Activated CD4-positive, alpha-beta memory T cell treated with anti-CD3 and anti-CD28 coated beads for 36 hours (primary cell): ENCODE results near the gene BTG1. TPM values are rescaled to one million over a fixed set of nuclear protein-coding genes. Genes with fewer than 3 reads are reported as not detected.

ENCODE experiments used
- CTCF ChIA-PET: fragments of 350-600 bp; sonication (Branson Sonifier 250); formaldehyde crosslinking; loops from one replicate; lab custom pipeline; 2021; ENCODE audit warnings: antibody characterized with exemption, inconsistent platforms; lab: Charles Lee
- POLR2A ChIA-PET: fragments of 350-600 bp; sonication (Branson Sonifier 250); formaldehyde crosslinking; loops from one replicate; lab custom pipeline; 2021; ENCODE audit warnings: antibody characterized with exemption; lab: Charles Lee
- DNase-seq: peaks from one replicate; pipeline ENCODE4 v3.0.0-alpha.2; 2020
- H3K27ac Mint-ChIP-seq: one replicate; pipeline ENCODE4 v1.8.0; 2021; ENCODE audit warnings: mixed read lengths
- H3K27me3 Mint-ChIP-seq: one replicate; pipeline ENCODE4 v1.8.0; 2021; ENCODE audit warnings: mixed read lengths
- H3K36me3 Mint-ChIP-seq: one replicate; pipeline ENCODE4 v1.8.0; 2021; ENCODE audit warnings: mixed read lengths
- H3K4me1 Mint-ChIP-seq: one replicate; pipeline ENCODE4 v1.8.0; 2021; ENCODE audit warnings: low read depth, mixed read lengths
- H3K4me3 Mint-ChIP-seq: one replicate; pipeline ENCODE4 v1.8.0; 2021; ENCODE audit warnings: mild to moderate bottlenecking, mixed read lengths
- H3K9me3 Mint-ChIP-seq: one replicate; pipeline ENCODE4 v1.8.0; 2021; ENCODE audit warnings: mixed read lengths
- intact Hi-C: fragments of 100-400 bp; cut with micrococcal nuclease; formaldehyde crosslinking; loops from one replicate; pipeline ENCODE4 v1.15.1; 2023
- total RNA-seq, 2 experiments: library from RNA; stranded (reverse); gene quantifications; one replicate each; pipeline ENCODE4 v1.2.3, GENCODE V29; 2021

BTG1 gene
- total RNA-seq, 2 experiments from 2014 or later = 137 to 144 TPM

DNA sequence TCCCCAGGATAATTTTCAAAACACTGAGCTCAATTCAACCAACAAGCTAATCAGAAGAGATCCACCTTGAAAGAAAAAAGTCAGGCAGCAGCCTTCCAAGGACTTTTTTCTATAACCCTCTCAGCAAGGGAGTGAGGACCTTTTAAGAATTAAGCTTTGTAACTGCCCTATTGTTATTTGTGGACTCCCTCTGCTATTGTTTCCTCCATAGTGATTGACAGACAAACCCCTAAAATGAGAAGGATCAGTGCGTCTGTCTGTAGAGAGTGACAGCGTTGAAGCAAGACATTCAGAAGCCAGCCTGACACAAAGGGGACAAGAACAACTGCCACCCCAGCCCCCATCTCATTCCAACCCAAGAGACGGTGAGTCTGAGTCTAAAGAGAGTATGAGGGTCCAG is 30.3 kb upstream of the BTG1 start:
- CTCF ChIA-PET = no interaction called here

DNA sequence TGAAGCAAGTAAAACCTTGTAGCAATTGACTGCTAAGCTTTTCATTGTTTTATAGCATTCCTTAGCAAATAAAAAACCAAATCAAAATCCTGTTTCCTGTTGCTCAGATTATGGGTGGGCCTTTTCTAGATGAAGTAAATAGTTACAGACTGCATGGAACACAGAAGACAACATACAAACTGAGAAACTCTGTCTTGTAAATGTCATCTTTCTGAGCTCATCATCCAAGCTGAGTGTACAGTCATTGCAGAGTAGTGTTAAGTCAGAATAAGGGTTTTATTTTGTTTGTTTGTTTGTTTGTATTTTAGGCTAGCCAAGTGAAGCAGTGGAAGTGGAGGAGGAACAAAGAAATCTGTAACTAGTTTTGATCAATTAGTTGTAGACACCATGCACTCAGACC is 24.4 kb upstream of the BTG1 start:
- Mint-ChIP-seq H3K4me3 (no peak overlapping the region), H3K36me3 (no peaks in the 10 kb centered on the region), H3K27me3 (no peaks in the 10 kb centered on the region), H3K9me3 (no peaks in the 10 kb centered on the region), H3K4me1 (peaks cover 17% of the 10 kb centered on the region), H3K27ac (no peak overlapping the region)
- intact Hi-C loops = loop anchor here (1.0 kb wide), 1 partner anchor 11 kb away; no protein-coding TSS in a partner anchor
- POLR2A ChIA-PET = no interaction called here
- DNase-seq = no peak
- CTCF ChIA-PET = no interaction called here

More for the DNA sequence above, 30.3 kb upstream of the BTG1 start:
- H3K27ac Mint-ChIP-seq = no peak overlapping the region
- no peaks in the 10 kb centered on the region for H3K9me3 Mint-ChIP-seq
- intact Hi-C loops = no loop called here
- H3K4me3 Mint-ChIP-seq = no peak overlapping the region
- H3K27me3 Mint-ChIP-seq = no peaks in the 10 kb centered on the region
- no peaks in the 10 kb centered on the region for H3K36me3 Mint-ChIP-seq
- POLR2A ChIA-PET = no interaction called here
- DNase-seq = no peak
- H3K4me1 Mint-ChIP-seq = peaks cover 12% of the 10 kb centered on the region

DNA sequence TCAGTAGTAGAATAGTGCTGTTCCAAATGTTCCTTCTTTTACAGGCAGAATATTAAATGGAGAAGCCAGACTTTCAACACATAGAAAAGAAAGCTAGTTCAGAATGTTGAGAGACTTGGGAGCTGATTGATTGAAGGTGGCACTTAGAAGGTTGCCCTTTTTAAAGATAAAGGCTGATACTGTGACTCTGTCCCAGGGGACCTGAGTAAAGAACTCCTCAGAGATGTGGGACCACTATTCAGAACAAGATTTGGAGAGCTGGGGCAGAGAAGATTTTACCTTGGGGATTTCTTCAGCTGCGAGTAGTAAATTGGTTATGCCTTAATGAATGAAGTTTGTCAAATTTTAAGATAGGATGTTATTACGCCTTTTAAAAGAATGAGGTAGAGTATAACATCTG is 21.4 kb upstream of the BTG1 start:
- ChIA-PET POLR2A (interaction anchor here (1.0 kb wide), 1 partner anchor 21 kb away, joined by 3 read pairs; the partner anchor contains the start of gene BTG1), CTCF (no interaction called here)
- Mint-ChIP-seq H3K4me1 (peaks cover 16% of the 10 kb centered on the region), H3K4me3 (no peak overlapping the region), H3K36me3 (no peaks in the 10 kb centered on the region), H3K27me3 (no peaks in the 10 kb centered on the region), H3K27ac (no peak overlapping the region), H3K9me3 (no peaks in the 10 kb centered on the region)
- no peak for DNase-seq
- intact Hi-C loops = no loop called here

DNA sequence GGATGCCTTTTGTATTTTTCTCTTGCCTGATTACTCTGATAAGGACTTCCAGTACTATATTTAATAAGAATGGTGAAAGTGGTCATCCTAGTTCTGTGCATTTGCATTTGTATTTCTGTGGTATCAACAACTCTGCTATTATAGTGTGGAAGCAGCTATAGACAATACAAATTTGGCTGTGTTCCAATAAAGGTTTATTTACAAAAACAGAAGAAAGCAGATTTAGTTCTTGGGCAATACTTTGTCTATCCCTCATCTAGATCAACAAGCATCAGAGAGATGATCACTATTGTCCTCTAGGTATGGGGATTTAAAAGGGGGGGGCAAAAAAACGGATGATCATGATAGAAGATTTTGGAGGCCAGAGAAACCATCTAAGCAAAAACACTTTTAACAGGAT is 19.1 kb upstream of the BTG1 start:
- H3K36me3 Mint-ChIP-seq = no peaks in the 10 kb centered on the region
- POLR2A ChIA-PET = no interaction called here
- no peaks in the 10 kb centered on the region for H3K9me3 Mint-ChIP-seq
- CTCF ChIA-PET = no interaction called here
- no peak overlapping the region for H3K27ac Mint-ChIP-seq
- intact Hi-C loops = no loop called here
- DNase-seq = no peak
- peaks cover 14% of the 10 kb centered on the region for H3K4me1 Mint-ChIP-seq
- H3K27me3 Mint-ChIP-seq = no peaks in the 10 kb centered on the region
- no peak overlapping the region for H3K4me3 Mint-ChIP-seq

DNA sequence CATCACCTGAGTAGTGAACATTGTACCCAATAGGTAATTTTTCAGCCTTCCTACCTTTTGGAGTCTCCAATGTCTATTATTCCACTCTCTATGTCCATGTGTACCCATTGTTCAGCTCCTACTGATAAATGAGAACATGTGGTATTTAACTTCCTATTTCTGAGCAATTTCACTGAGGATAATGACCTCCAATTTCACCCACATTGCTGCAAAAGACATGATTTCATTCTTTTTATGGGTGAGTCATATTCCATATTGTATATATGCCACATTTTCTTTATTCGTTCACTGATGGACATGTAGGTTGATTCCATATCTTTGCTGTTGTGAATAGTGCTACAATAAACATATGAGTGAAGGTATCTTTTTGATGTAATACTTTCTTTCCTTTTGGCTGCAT is 16.4 kb upstream of the BTG1 start:
- Mint-ChIP-seq H3K4me3 (no peak overlapping the region), H3K27ac (no peak overlapping the region), H3K36me3 (no peaks in the 10 kb centered on the region), H3K27me3 (no peaks in the 10 kb centered on the region), H3K4me1 (peaks cover 35% of the 10 kb centered on the region), H3K9me3 (no peaks in the 10 kb centered on the region)
- CTCF ChIA-PET = no interaction called here
- intact Hi-C loops = no loop called here
- POLR2A ChIA-PET = no interaction called here
- no peak for DNase-seq

DNA sequence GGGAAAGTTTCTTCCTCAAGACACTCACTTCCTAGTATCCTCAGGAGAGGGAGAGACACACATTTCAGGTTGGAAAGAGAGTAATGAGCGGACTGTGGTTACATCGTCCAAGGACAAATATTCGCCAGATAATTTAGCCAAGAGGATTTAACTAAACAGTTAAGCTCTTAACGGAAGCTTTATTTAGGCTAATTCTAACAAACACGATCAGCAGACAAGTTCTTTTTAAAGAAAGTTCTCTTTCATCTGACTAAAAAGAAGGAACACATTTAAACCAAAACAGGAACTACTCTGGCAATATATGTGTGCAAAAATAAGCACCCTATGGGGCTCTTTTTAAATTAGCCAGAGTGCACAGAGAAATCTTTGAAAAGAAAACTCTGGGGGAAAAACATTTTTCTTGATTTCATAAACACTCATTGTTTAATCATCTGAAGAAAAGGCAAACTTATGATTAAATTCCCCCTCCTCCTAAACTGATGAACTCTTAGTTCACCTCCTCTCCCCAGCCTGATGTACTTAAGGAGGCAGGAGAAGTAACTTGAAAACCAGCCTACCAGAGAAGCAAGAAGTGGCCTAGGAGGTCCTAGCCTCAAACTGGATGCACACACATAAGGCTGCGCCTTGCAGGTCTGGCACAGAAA is 13.3 kb upstream of the BTG1 start:
- peak overlapping the region; percentile 1 for H3K4me3 Mint-ChIP-seq

DNA sequence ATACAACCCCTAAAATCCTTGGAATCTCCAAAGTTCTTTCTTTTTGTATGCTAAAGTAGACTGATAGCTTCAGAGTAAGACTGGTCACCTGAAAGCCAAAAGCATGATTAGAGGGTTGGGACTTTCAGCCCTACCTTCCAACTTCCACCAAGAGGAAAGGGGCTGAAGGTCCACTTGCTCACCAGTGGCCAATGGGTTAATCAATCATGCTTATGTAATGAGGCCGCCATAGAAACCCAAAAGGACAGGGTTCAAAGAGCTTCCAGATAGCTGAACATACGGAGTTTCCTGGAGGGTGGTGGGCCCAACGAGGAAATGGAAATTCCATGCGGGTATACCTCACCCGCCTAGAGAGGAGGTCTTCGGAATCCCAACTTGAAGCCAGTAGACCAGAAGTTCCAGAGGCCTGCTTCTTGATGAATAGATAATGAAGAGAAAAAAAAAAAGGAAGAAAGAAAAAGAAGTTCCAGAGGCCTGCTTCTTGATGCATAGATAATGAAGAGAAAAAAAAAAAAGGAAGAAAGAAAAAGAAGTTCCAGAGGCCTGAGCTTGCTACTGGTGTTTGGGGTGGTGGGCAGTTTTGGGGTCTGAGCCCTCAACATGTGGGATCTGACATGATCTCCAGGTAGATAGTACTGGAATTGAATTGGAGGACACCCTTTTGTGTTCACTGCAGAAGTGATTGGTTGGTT is 11.2 kb upstream of the BTG1 start:
- Mint-ChIP-seq H3K36me3 (peaks cover 2% of the 10 kb centered on the region), H3K27me3 (no peaks in the 10 kb centered on the region), H3K9me3 (peaks cover 2% of the 10 kb centered on the region), H3K4me1 (peaks cover 33% of the 10 kb centered on the region), H3K4me3 (no peak overlapping the region), H3K27ac (no peak overlapping the region)
- DNase-seq = no peak
- intact Hi-C loops = no loop called here
- ChIA-PET POLR2A (no interaction called here), CTCF (interaction anchor here (0.6 kb wide), 1 partner anchor 775 kb away, joined by 3 read pairs; no protein-coding TSS in a partner anchor)

More for the DNA sequence above, 13.3 kb upstream of the BTG1 start:
- CTCF ChIA-PET = no interaction called here
- no peaks in the 10 kb centered on the region for H3K36me3 Mint-ChIP-seq
- POLR2A ChIA-PET = interaction anchor here (1.4 kb wide), 1 partner anchor 13 kb away, joined by 3 read pairs; the partner anchor contains the start of gene BTG1
- no peaks in the 10 kb centered on the region for H3K27me3 Mint-ChIP-seq
- peak overlapping the region; percentile 64 for H3K27ac Mint-ChIP-seq
- intact Hi-C loops = loop anchor here (1.0 kb wide), 1 partner anchor 11 kb away; no protein-coding TSS in a partner anchor
- H3K9me3 Mint-ChIP-seq = no peaks in the 10 kb centered on the region
- H3K4me1 Mint-ChIP-seq = peaks cover 39% of the 10 kb centered on the region
- no peak for DNase-seq

DNA sequence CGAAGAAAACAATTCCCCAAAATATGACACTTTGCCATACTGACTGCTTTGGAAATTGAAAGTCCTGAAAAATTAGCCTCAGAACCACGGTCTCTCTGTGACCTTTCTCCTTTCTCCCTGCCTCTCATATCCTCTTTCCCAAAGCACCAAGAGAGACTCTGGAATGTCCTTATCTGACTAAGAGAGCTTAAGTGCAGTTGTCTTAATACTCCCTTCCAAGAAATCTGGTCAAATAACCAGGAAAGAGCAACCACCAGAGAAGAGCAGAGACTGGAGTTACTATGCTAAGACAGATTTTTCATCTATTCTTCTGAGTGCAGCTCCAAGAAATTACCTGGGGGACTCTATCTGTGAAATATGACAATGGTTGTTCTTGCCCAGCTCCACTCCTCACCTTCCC is 10.5 kb upstream of the BTG1 start:
- H3K27me3 Mint-ChIP-seq = no peaks in the 10 kb centered on the region
- H3K4me1 Mint-ChIP-seq = peaks cover 33% of the 10 kb centered on the region
- peaks cover 2% of the 10 kb centered on the region for H3K36me3 Mint-ChIP-seq
- intact Hi-C loops = no loop called here
- POLR2A ChIA-PET = no interaction called here
- no peak for DNase-seq
- CTCF ChIA-PET = interaction anchor here (0.6 kb wide), 1 partner anchor 774 kb away, joined by 3 read pairs; no protein-coding TSS in a partner anchor
- no peak overlapping the region for H3K27ac Mint-ChIP-seq
- H3K9me3 Mint-ChIP-seq = peaks cover 2% of the 10 kb centered on the region
- no peak overlapping the region for H3K4me3 Mint-ChIP-seq

DNA sequence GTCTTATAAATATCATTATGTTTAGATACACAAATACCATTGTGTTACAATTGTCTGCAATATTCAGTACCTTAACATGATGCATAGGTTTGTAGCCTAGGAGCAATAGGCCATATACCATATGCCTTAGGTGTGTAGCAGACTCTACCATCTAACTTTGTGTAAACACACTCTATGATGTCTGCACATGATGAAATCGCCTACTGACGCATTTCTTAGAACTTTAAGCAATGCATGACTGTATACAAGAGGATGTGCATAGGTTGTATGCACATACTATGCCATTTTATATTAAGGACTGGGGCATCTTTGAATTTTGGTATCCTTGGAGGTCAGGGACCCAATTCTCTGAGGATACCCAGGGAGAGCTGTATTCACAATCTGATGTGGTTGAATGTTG is 10.1 kb upstream of the BTG1 start:
- Mint-ChIP-seq H3K4me1 (peaks cover 29% of the 10 kb centered on the region), H3K27ac (no peak overlapping the region), H3K9me3 (peaks cover 2% of the 10 kb centered on the region), H3K27me3 (no peaks in the 10 kb centered on the region), H3K36me3 (peaks cover 2% of the 10 kb centered on the region), H3K4me3 (no peak overlapping the region)
- POLR2A ChIA-PET = no interaction called here
- intact Hi-C loops = no loop called here
- no peak for DNase-seq
- CTCF ChIA-PET = no interaction called here

DNA sequence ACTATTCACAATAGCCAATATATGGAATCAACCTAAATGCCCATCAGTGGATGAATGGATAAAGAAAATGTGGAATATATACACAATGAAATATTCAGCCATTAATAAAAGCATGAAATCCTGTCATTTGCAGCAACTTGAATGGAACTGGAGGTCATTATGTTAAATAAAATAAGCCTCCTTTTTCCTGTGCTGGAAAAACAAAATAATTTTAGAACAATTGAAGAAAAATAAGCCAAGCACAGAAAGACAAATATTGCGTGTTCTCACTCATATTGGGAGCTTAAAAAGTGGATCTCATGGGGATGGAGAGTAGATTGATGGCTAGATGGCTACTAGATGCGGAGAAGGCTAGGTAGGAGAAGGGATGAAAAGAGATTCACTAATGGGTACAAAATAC is 6.3 kb upstream of the BTG1 start:
- no peak for DNase-seq
- POLR2A ChIA-PET = no interaction called here
- Mint-ChIP-seq H3K4me1 (peaks cover 22% of the 10 kb centered on the region), H3K27me3 (no peaks in the 10 kb centered on the region), H3K9me3 (peaks cover 2% of the 10 kb centered on the region), H3K27ac (no peak overlapping the region), H3K4me3 (no peak overlapping the region), H3K36me3 (peaks cover 13% of the 10 kb centered on the region)
- CTCF ChIA-PET = no interaction called here
- intact Hi-C loops = no loop called here

DNA sequence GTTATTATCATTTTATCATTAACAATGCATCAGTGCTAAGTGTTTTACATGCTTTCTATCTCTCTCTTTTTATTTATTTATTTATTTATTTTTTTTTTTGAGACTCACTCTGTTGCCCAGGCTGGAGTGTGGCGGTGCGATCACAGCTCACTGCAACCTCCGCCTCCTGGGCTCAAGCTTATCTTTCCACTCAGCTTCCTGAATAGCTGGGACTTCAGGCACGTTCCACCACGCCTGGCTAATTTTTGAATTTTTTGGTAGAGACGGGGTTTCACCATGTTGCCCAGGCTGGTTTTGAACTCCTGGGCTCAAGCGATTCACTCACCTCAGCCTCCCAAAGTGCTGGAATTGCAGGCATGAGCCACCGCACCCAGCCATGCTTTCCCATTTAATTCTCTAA is 3.9 kb upstream of the BTG1 start:
- Mint-ChIP-seq H3K36me3 (peaks cover 23% of the 10 kb centered on the region), H3K9me3 (peaks cover 2% of the 10 kb centered on the region), H3K27me3 (peaks cover 2% of the 10 kb centered on the region), H3K27ac (no peak overlapping the region), H3K4me1 (peaks cover 19% of the 10 kb centered on the region), H3K4me3 (no peak overlapping the region)
- DNase-seq = no peak
- ChIA-PET POLR2A (no interaction called here), CTCF (interaction anchor here (1.1 kb wide), 1 partner anchor 420 kb away, joined by 3 read pairs; no protein-coding TSS in a partner anchor)
- intact Hi-C loops = loop anchor here (5.0 kb wide), 3 partner anchors 153 to 778 kb away; partner anchors contain the start of gene EEA1

DNA sequence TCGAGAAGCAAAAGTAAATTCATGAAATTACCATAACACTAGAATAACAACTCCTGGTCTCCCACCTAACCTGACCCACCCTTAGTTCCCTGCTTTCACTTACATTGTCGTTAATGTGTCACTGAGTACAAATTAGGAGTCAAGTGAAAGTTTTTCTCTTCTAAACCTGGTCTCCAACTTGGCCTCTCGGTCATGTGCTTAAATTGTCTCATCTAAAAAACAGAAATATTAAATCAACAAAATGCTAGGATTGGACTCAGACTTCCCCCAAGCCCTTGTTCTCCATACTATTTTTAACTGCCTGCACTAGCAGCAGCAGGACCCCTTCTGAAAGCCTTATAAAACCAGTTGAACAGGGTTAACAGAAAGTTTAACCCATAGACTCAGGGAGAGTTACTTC is 1.8 kb upstream of the BTG1 start:
- intact Hi-C loops = loop anchor here (2.0 to 5.0 kb wide), 8 partner anchors 15 to 780 kb away; partner anchors contain the start of gene EEA1
- peaks cover 2% of the 10 kb centered on the region for H3K9me3 Mint-ChIP-seq
- H3K27ac Mint-ChIP-seq = peak overlapping the region; percentile 91
- peaks cover 20% of the 10 kb centered on the region for H3K4me1 Mint-ChIP-seq
- peaks cover 2% of the 10 kb centered on the region for H3K27me3 Mint-ChIP-seq
- H3K36me3 Mint-ChIP-seq = peaks cover 44% of the 10 kb centered on the region
- ChIA-PET CTCF (interaction anchor here (4.3 kb wide), 1 partner anchor 261 kb away, joined by 30 read pairs; no protein-coding TSS in a partner anchor), POLR2A (interaction anchor here (0.6 to 5.0 kb wide), 3 partner anchors 13 to 256 kb away, joined by 3 to 154 read pairs (median 4); no protein-coding TSS in a partner anchor)
- DNase-seq = no peak
- peak overlapping the region; percentile 100 for H3K4me3 Mint-ChIP-seq
